GM19455 (cell line): ENCODE data around the gene SESN1.

ENCODE experiments used
- ATAC-seq: cut with Tn5 transposase; IDR thresholded peaks from one replicate; pipeline ENCODE4 v1.9.1; 2021; ENCODE audit not compliant: unreplicated experiment

SESN1 gene

GRCh38 chr6:108966251-108966650 is 128.4 kb downstream of the SESN1 start:
- no peak for ATAC-seq

GRCh38 chr6:108961985-108962384 is 132.7 kb downstream of the SESN1 start:
- no peak for ATAC-seq

DNA sequence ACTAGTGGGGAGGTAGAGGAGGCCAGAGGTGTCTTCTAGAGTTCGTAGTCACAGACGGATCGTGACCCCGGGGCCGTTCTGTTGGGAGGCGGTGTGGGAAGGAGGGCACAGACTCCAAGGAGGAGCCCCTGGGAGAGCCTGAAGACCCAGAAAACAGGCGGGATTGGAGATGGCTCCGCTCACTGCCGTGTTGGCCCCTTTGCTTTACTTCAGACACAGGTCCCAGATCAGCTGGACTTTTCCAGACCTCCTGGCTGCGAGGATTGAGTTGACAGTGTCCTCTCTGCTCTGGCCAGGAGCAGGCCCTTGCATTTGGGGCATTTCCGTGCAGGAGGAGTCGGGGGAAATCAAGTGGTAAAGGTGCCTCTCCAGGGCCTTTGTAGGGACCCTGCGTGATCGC is 133.6 kb downstream of the SESN1 start:
- ATAC-seq, result no peak

DNA sequence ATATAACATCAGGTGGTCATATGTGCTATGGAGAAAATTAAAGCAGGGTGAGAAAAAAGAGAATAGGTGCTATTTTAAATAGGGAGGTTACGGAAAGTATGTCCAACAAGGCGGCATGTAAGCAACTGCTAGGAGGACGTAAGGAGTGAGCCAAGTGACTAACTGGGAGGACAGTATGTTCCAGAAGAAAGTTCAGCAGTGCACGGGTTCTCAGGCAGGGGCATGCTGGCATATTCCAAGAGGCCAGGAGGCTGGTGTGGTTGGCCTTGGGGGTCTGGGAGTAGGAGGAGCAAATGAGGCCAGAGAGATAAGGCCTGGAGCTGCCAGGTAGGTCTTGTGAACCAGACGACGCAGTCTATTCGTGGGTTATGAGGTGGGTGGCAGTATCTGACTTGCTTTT is 134.0 kb downstream of the SESN1 start:
- no peak for ATAC-seq

DNA sequence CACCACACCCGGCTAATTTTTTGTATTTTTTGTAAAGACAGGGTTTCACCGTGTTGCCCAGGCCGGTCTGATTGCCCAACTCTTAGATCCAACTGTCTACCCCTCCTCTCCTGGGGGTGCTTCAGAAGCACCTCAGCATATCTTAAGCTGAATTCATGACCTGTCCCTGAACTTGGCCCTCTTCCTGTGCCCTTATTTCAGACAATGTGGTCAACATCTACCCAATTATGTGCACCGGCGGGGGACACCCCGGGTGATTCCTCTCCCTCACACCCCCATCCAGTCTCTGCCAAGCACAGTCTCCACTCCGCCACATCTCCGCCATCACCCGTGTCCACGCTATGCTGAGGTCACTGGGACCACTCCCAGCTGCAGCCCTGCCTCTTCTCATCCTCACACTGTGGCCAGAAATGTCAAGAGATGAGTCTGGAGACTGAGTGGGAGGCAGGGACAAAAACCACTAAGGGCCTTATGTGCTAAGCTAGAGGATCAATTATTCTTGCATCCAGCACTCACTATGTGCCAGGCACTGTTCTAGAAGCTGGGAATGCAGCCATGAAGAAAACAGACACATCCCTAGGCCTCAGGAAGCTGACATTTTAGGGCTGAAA is 134.6 kb downstream of the SESN1 start:
- ATAC-seq, result no peak

GRCh38 chr6:108958900-108959770 is 135.5 kb downstream of the SESN1 start:
- no peak for ATAC-seq

- no peak for ATAC-seq
Observed at GRCh38 chr6:108957221-108957620, 137.4 kb downstream of the SESN1 start.

DNA sequence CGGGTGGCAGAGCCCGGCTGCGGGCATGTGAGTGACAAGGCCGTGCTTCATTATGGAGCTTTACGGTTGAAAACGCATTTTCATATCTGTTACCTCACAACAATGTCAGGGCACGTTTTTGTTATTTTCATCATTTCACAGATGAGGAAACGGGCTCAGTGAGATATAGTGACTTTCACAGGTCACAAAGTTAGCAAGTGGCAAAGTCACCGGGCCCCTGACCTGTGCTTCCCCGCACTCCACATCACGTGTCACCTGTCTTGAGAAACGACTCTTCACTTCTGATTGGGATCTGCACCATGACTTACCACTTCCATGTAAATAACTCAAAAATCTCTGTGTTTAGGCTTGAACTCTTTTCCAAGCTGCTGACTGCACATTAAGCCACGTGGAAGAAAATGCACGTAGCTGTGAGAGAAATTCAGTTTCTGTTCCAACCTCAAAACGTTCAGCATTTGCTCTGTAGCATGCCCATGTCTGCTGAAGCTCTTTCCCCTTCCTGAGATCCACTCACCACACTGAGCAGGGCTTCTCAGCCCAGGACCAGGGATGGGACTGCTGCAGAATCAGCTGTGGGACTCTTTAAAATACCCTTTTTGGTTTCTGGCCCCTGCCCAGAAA is 139.2 kb downstream of the SESN1 start:
- ATAC-seq, result no peak

DNA sequence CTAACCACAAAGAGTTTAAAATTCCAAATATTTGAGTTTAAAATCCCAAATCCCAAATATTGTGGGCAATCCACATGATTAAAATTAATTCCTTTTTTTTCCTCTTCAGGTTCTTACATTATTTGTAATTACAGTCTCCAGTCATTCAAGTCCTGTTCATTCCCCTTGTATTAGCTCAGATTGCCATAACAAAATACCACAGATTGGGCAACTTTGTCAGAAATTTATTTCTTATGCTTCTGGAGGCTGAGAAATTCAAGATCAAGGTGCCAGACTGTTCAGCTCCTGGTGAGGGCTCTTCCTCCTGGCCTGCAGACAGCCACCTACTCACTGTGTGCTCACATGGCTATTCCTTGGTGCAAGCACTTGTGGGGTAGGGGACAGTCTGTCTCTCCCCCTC is 141.0 kb downstream of the SESN1 start:
- ATAC-seq, result no peak

DNA sequence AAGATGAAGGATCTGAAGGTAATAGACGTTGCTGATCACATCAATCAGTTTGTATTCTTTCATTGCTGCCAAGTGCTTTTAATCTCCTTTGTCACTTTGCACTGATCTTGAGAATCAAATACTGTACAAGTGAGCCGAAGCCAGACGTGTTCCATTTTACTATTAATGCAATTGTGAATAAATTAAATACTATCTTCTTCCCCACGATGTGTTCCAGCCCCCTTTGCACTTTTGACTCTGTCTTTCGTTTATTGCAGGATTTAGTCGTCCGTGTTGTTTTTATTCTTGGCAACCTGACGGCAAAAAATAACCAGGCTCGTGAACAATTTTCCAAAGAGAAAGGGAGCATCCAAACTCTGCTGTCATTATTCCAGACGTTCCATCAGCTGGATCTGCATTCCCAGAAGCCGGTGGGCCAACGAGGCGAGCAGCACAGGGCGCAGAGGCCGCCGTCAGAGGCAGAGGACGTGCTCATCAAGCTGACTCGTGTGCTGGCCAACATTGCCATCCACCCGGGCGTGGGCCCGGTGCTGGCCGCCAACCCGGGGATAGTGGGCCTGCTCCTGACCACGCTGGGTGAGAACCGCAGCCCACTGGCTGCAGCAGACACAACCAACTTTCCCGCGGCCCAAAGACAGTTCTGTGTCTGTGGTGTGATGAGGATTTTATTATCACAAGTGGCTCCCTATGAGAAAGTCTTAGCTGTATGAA is 141.7 kb downstream of the SESN1 start:
- ATAC-seq, result no peak

DNA sequence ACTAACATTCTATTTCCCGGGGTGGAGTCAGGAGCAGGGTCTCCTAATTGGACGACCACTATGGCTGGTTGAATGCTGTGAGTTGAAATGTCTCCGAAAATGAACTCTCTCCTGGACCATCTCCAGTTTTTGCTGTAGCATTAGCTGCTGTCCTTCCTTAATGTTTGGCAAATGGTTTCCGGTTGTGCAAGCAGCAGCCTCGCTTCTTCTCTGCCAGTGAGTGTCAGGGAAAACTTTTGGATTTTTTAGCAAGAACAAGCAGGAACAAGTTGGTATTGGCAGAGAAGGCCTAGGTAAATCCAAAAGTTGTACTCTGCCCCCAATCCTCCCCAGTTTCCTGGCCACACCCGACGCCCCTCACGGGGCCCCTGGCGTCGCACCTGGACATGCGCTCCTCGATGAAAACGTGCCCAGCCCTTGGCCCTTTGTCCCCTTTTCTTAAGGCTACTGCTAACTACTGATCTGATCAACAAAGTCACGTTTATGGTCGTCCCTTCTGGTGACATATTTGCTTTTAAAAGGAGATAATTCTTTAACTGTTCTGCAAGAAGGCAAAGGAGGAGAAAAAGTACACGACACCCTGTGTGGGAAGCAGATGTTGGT is 143.2 kb downstream of the SESN1 start:
- ATAC-seq, result no peak

- no peak for ATAC-seq
Observed at GRCh38 chr6:108948181-108948661, 146.4 kb downstream of the SESN1 start.

DNA sequence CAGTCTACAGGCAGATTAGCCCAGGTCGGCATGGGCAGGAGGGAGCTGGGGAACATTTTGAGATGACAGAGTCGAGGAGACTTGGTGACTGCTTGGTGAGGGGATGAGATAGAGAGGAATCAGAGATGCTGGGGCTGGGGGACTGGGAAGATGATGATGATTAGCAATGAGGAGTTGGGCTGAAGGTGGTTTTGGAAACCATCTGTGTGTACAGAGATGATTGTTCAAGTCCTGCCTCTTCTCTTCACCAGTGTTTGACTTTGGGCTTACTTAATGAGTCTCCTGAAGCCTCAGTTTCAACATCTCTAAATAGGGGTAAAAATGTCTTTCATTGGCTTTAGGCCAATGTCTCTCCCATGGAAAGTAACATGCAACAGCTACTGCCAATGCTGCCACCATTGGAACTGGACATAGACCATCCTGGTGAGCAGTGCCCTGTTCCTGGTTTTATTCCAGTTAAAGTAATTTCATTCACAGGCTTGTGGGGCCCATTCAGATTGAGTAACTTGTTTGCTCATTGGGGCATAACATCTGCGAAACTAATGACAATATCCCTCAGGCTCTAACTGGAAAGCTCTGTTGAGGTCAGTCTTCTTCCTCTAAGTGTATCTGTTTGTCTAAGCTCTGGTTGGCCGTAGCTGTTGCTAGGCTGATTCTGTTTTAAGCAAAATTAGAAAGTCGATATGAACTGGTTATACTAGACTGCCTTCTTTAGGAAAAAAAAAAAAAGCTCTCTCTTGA is 147.4 kb downstream of the SESN1 start:
- no peak for ATAC-seq

DNA sequence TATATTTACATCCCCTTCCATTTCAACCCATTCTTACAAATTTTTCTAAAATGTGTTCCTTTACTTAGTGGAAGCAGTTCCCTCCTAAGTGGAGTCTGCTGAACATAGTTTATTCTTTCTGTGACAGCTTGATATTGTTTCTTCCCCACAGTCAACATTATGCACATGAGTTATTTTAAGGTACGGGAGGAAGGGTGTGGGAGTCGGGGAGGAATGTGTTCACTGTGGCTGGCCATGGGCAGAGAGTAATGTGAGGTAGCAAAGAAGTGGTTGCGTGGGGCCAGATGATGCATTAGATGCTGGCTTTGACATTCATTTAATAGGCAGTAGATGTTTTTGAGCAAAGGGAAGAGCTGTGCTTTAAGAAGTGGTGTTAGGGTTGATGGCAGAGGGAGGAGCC is 148.0 kb downstream of the SESN1 start:
- no peak for ATAC-seq

DNA sequence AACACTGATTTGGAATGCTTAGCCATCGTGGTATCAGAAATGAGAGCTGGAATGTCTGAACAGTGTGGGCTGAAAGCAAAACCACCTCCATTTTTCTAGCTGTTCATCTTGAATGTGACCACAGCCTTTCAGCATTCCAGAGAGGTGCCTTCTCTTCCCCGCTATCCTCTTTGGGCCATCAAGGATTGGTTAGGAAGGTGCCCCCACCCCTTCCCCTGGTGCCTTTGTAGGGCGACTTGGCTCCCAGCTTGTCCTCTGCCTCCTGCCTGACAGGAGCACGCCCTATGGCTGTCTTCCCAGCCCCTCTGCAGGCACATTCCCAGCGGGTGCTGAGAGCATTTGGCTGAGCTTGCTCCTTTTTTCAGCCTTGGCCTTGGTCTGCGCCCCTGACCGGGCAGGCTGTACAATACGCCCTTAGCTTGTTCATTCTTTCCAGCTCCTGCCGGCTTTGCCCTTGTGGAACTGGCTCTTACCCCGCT is 148.9 kb downstream of the SESN1 start:
- ATAC-seq, result no peak

DNA sequence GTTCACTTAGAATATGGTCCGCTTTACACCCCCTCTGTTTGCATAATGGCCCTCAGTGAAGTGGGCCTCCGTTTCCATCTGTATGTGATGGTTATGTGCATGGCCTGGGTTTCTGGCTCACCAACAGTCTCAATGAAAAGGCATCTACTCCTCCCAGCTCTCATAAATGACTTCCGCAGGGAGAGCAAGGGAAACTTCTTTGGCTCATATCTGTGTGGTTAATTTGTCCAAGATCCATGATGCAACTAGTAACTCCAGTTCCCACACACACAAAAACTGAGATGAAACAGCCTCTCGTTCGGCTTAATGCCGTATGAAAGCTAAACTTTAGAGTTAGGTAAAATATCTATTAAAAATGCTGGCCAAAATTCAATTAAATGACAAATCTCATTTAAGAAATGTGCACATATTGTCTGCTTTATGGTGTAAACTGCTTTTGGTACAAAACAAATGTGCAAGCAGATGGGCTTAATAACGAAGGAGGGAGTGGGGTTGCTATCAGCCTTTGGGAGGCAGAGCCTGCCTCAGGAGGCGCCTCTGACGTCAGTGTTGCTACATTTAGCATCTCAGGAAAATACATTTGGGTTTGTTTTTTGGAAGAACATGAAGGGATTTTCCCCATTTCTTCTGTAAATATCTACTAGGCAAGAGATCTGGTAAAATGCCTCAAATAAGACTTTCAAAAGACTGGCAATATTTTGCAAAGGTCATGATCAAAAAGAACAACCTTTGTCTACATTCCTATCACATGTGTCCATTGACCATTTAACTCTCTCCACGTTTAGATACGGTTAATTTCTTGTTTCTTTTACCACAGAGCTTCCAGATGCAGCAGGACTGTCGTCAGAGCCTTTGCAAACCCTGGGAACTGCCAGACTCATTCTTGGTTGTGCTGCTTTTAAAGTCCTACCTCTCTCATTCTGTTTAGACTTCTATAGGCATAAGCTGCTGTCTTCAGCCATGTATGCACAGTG is 149.7 kb downstream of the SESN1 start:
- no peak for ATAC-seq

- ATAC-seq, result no peak
Observed at GRCh38 chr6:108944071-108944470, 150.6 kb downstream of the SESN1 start.

DNA sequence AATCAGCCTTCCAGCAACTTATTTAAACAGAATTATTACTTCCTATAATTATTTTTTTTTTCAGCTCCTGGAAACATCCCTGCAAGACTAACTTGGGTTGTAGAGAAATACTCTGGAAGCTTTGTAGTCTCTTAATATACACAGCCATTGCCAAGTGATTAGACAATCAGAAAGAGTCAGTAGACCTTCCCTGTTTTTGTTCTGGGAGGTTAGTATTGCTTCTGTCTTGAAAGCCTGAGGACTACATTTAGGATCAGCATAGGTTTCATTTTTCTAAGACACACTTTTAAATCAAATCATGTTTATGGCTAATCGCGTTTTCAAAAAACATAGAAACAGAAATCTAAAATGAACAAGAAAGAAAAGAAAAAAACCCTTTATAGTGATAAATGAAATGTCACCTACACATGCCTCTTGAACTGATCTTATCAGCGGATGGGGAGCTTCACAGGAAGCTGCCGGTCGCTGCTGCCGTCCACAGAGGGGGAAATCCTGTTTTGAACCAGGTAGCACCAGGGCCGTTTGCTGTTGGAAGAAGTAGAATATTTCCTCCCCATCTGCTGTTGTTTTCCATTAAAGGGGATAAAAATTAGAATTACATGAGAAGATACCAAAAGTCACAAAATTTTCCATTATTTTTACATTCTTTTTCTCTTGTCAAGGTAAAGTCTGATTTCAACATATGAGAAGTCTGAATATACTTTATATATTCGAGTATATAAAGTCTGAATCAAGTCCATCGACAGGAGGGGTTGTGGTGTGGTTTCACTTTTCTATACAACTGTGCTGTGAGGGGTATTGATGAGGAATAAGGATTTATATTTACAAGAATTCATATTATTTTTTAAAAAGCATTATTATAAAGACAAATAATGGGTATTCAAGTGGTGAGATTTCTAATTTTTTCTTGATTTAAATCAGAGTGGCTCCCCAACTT is 151.8 kb downstream of the SESN1 start:
- no peak for ATAC-seq
